ENCODE data around the gene ADAMTS12. TPM values are rescaled to one million over a fixed set of nuclear protein-coding genes. Genes with fewer than 3 reads are reported as not detected.

The ADAMTS12 gene
- total RNA-seq, 2 experiments from 2014 or later = not detected

DNA sequence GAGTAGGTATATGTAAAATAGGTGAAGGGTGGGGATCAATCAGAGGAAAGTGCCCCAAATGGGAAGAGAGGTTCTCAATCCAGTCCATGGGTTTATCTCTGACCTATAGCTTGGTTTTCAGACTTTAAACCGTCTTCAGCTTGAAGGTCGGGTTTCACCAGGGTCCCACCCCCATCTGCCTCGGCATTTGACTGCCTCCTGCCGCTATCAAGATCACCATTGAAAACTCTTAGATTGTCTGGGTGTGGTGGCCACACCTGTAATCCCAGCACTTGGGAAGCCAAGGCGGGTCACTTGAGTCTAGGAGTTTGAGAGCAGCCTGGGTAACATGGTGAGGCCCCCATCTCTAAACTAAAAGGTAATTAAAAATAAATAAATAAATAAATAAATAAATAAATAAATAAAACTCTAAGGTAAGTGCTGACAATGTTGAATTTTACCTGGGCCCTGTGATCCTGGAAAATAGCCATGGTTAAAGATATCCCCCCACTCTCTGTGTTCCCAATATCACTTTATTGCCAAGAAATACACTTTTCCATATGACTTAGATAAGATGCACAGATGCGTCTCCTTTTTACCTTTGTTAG, 402.2 kb downstream of the ADAMTS12 start:
- intact Hi-C loops (cut with micrococcal nuclease; ENCODE audit: unreplicated experiment) = no loop called here
- ChIA-PET CTCF (ENCODE audit: unreplicated experiment) (no interaction called here), POLR2A (no interaction called here)
- Histone ChIP-seq H3K27ac (ENCODE audit: low read depth, low read length, poor library complexity, severe bottlenecking) (no peak overlapping the region), H3K4me1 (ENCODE audit: insufficient read depth, low read length, poor library complexity, severe bottlenecking) (no peaks in the 10 kb centered on the region), H3K4me3 (ENCODE audit: low read depth, low read length, poor library complexity, severe bottlenecking) (no peak overlapping the region), H4K20me1 (ENCODE audit: insufficient read depth, low read length) (no peaks in the 10 kb centered on the region), H3K9me3 (ENCODE audit: low read length) (no peaks in the 10 kb centered on the region), H2AFZ (ENCODE audit: low read length) (no peak overlapping the region), H3K79me2 (ENCODE audit: insufficient read depth, low read depth, low read length) (no peaks in the 10 kb centered on the region), H3K9me2 (ENCODE audit: insufficient read depth, low read length) (no peaks in the 10 kb centered on the region), H3K36me3 (ENCODE audit: insufficient read depth, low read length) (no peaks in the 10 kb centered on the region), H3K4me2 (ENCODE audit: low read length) (no peak overlapping the region)
- DNase-seq (ENCODE audit: low spot score) = no peak
- no peak for TF ChIP-seq EZH2phosphoT487 (IDR thresholded peaks at IDR 0.05; ENCODE audit: borderline replicate concordance, low read depth, low read length)
- TF ChIP-seq, protein P1, sequence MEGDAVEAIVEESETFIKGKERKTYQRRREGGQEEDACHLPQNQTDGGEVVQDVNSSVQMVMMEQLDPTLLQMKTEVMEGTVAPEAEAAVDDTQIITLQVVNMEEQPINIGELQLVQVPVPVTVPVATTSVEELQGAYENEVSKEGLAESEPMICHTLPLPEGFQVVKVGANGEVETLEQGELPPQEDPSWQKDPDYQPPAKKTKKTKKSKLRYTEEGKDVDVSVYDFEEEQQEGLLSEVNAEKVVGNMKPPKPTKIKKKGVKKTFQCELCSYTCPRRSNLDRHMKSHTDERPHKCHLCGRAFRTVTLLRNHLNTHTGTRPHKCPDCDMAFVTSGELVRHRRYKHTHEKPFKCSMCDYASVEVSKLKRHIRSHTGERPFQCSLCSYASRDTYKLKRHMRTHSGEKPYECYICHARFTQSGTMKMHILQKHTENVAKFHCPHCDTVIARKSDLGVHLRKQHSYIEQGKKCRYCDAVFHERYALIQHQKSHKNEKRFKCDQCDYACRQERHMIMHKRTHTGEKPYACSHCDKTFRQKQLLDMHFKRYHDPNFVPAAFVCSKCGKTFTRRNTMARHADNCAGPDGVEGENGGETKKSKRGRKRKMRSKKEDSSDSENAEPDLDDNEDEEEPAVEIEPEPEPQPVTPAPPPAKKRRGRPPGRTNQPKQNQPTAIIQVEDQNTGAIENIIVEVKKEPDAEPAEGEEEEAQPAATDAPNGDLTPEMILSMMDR (conservative IDR thresholded peaks at IDR 0.05; ENCODE audit: low read length) = no peak
- BruUV-seq (replicated peaks) = no TSS peak

DNA sequence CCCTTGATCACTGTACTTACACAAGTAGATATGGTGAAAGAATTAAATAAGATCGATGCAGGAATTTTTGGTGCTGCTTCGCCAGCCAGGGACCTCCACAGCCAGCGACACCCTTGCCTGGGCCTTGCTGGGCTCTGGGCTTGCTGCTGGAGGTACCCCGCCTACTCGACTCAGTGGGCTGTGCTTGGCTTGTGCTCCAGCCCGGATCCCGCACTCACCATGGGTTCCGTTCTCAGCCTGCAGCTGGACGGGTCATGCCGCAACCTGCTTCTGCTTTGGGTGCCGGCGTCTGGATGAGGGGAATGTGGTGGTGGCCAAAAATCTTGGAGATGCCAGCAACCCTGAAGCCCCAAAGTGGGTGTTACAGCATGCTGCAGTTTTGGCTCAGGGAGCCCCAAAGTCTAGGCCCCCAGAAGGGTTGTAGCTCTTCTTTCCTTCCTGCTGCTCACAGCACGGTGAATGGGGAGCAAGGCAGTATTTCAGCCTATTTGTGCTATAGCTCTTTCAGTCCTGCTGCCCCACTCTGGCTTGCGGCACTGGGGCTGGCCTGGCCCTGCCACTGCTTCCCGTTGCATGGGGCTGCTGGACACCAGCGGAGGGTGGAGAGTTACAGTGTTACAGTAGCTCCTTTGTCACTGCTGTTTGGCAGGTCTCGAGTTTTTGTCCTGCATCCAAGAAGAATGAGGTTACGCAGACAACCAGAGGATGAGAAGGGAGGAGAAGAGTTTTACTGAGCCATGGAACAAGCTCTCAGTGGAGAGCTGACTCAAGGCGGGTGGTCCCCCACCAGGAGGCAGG, 403.0 kb downstream of the ADAMTS12 start:
- Histone ChIP-seq H3K4me2 (ENCODE audit: low read length) (no peak overlapping the region), H3K9me3 (ENCODE audit: low read length) (no peaks in the 10 kb centered on the region), H3K9me2 (ENCODE audit: insufficient read depth, low read length) (no peaks in the 10 kb centered on the region), H2AFZ (ENCODE audit: low read length) (no peak overlapping the region), H3K79me2 (ENCODE audit: insufficient read depth, low read depth, low read length) (no peaks in the 10 kb centered on the region), H3K27ac (ENCODE audit: low read depth, low read length, poor library complexity, severe bottlenecking) (no peak overlapping the region), H3K4me3 (ENCODE audit: low read depth, low read length, poor library complexity, severe bottlenecking) (no peak overlapping the region), H3K36me3 (ENCODE audit: insufficient read depth, low read length) (no peaks in the 10 kb centered on the region), H4K20me1 (ENCODE audit: insufficient read depth, low read length) (no peaks in the 10 kb centered on the region), H3K4me1 (ENCODE audit: insufficient read depth, low read length, poor library complexity, severe bottlenecking) (no peaks in the 10 kb centered on the region)
- POLR2A ChIA-PET = no interaction called here
- DNase-seq (ENCODE audit: low spot score) = no peak
- TF ChIP-seq EZH2phosphoT487 (IDR thresholded peaks at IDR 0.05; ENCODE audit: borderline replicate concordance, low read depth, low read length) = no peak
- TF ChIP-seq, protein P1 (conservative IDR thresholded peaks at IDR 0.05; ENCODE audit: low read length) = no peak
- CTCF ChIA-PET (ENCODE audit: unreplicated experiment) = no interaction called here
- intact Hi-C loops (cut with micrococcal nuclease; ENCODE audit: unreplicated experiment) = no loop called here
- BruUV-seq (replicated peaks) = no TSS peak

DNA sequence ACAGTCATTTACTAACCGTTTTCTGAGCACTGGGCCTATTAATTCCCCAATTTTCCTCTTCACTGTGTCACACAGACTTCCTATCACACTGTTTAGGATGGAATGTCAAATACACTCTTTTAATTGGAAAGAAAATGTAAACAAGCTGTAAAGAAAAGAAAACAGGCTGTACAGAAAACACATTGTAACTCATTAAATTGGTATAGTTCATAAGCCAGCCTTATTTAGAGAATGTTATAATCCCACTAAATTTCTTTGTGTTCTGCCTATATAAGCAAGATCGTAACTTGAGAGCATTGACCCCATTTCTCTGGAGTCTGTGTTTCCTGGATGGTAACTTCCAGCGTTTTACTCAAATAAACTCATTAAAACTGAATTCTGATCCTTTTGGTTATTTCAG, 404.6 kb downstream of the ADAMTS12 start:
- Histone ChIP-seq H4K20me1 (ENCODE audit: insufficient read depth, low read length) (no peaks in the 10 kb centered on the region), H3K4me3 (ENCODE audit: low read depth, low read length, poor library complexity, severe bottlenecking) (no peak overlapping the region), H3K36me3 (ENCODE audit: insufficient read depth, low read length) (no peaks in the 10 kb centered on the region), H3K9me2 (ENCODE audit: insufficient read depth, low read length) (no peaks in the 10 kb centered on the region), H3K4me2 (ENCODE audit: low read length) (no peak overlapping the region), H3K9me3 (ENCODE audit: low read length) (no peaks in the 10 kb centered on the region), H3K27ac (ENCODE audit: low read depth, low read length, poor library complexity, severe bottlenecking) (no peak overlapping the region), H2AFZ (ENCODE audit: low read length) (no peak overlapping the region), H3K4me1 (ENCODE audit: insufficient read depth, low read length, poor library complexity, severe bottlenecking) (no peaks in the 10 kb centered on the region), H3K79me2 (ENCODE audit: insufficient read depth, low read depth, low read length) (no peaks in the 10 kb centered on the region)
- BruUV-seq (replicated peaks) = no TSS peak
- ChIA-PET POLR2A (no interaction called here), CTCF (ENCODE audit: unreplicated experiment) (no interaction called here)
- no peak for DNase-seq (ENCODE audit: low spot score)
- no peak for TF ChIP-seq EZH2phosphoT487 (IDR thresholded peaks at IDR 0.05; ENCODE audit: borderline replicate concordance, low read depth, low read length)
- TF ChIP-seq, protein P1 (conservative IDR thresholded peaks at IDR 0.05; ENCODE audit: low read length) = no peak
- intact Hi-C loops (cut with micrococcal nuclease; ENCODE audit: unreplicated experiment) = no loop called here

Data from OCI-LY7 (cell line).